Measurements from ENCODE around the gene COL4A2. TPM values are rescaled to one million over a fixed set of nuclear protein-coding genes. Genes with fewer than 3 reads are reported as not detected.

Gene COL4A2
- total RNA-seq, 1 donor from 2014 or later, result 1,736 TPM

- TF ChIP-seq, protein P1, sequence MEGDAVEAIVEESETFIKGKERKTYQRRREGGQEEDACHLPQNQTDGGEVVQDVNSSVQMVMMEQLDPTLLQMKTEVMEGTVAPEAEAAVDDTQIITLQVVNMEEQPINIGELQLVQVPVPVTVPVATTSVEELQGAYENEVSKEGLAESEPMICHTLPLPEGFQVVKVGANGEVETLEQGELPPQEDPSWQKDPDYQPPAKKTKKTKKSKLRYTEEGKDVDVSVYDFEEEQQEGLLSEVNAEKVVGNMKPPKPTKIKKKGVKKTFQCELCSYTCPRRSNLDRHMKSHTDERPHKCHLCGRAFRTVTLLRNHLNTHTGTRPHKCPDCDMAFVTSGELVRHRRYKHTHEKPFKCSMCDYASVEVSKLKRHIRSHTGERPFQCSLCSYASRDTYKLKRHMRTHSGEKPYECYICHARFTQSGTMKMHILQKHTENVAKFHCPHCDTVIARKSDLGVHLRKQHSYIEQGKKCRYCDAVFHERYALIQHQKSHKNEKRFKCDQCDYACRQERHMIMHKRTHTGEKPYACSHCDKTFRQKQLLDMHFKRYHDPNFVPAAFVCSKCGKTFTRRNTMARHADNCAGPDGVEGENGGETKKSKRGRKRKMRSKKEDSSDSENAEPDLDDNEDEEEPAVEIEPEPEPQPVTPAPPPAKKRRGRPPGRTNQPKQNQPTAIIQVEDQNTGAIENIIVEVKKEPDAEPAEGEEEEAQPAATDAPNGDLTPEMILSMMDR (IDR thresholded peaks at IDR 0.05; ENCODE audit: insufficient read depth, low read length, poor library complexity, severe bottlenecking), result no peak
- no peak for DNase-seq (ENCODE audit: low read depth)
- H3K27me3 ChIP-seq (ENCODE audit: control insufficient read depth, insufficient read depth, low read length), result no peaks in the 10 kb centered on the region
- H3K4me3 ChIP-seq (ENCODE audit: low read depth, low read length), result no peak overlapping the region
- H3K36me3 ChIP-seq (ENCODE audit: control insufficient read depth, insufficient read depth, low read length), result peaks cover 11% of the 10 kb centered on the region
Measured at GRCh38 chr13:110506396-110506795, 199.3 kb downstream of the COL4A2 start.

GRCh38 chr13:110506859-110507566 is 199.9 kb downstream of the COL4A2 start:
- H3K36me3 ChIP-seq (ENCODE audit: control insufficient read depth, insufficient read depth, low read length), result peaks cover 15% of the 10 kb centered on the region
- TF ChIP-seq, protein P1 (IDR thresholded peaks at IDR 0.05; ENCODE audit: insufficient read depth, low read length, poor library complexity, severe bottlenecking), result no peak
- DNase-seq (ENCODE audit: low read depth), result no peak
- H3K27me3 ChIP-seq (ENCODE audit: control insufficient read depth, insufficient read depth, low read length), result no peaks in the 10 kb centered on the region
- no peak overlapping the region for H3K4me3 ChIP-seq (ENCODE audit: low read depth, low read length)

DNA sequence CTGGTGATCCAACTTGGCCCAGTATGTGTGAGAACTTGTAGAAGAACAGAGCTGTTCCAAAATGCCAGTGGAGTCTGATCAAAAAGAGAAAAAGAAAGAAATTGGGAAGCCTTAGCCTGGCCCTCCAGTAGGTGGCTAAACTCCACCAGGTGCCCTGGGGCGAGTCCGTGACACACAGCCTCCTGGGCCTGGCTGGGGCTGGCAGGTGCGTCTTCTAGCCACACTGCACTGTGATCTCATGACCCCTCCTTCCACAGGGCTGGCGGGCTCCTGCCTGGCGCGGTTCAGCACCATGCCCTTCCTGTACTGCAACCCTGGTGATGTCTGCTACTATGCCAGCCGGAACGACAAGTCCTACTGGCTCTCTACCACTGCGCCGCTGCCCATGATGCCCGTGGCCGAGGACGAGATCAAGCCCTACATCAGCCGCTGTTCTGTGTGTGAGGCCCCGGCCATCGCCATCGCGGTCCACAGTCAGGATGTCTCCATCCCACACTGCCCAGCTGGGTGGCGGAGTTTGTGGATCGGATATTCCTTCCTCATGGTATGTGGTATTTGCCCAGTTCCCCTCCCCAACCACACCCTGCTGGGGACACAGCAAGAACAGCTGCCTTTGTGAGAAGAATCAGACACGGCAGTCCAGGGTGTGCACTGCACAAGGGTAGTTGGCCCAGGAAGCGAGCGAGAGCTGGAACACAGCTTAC is 200.7 kb downstream of the COL4A2 start:
- Histone ChIP-seq H3K27me3 (ENCODE audit: control insufficient read depth, insufficient read depth, low read length) (no peaks in the 10 kb centered on the region), H3K4me3 (ENCODE audit: low read depth, low read length) (no peak overlapping the region), H3K36me3 (ENCODE audit: control insufficient read depth, insufficient read depth, low read length) (peaks cover 15% of the 10 kb centered on the region)
- TF ChIP-seq, protein P1 (IDR thresholded peaks at IDR 0.05; ENCODE audit: insufficient read depth, low read length, poor library complexity, severe bottlenecking), result no peak
- no peak for DNase-seq (ENCODE audit: low read depth)

DNA sequence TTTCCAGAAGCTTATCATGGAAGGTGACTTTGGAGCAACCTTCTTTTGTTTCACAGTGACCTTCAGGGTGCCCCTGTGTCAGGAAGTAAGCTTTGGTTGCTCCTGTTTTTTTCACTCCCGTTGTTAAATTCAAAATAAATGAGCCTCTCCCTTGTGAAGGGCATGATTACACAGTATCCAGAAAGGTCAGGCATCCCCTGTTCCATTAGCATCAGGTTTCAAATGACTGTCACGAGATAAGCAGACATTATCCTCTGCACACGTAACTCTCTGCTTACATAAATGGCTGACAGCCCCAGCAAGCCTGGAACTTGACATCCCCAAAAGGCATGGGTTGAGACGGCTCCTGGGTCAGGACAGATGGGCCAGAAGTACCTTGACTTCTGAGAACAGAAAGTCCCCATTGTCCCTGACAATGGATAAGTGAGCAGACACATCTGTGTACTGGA is 202.4 kb downstream of the COL4A2 start:
- Histone ChIP-seq H3K4me3 (ENCODE audit: low read depth, low read length) (no peak overlapping the region), H3K27me3 (ENCODE audit: control insufficient read depth, insufficient read depth, low read length) (no peaks in the 10 kb centered on the region), H3K36me3 (ENCODE audit: control insufficient read depth, insufficient read depth, low read length) (peaks cover 19% of the 10 kb centered on the region)
- TF ChIP-seq, protein P1 (IDR thresholded peaks at IDR 0.05; ENCODE audit: insufficient read depth, low read length, poor library complexity, severe bottlenecking), result no peak
- DNase-seq (ENCODE audit: low read depth), result no peak

- no peak overlapping the region for H3K4me3 ChIP-seq (ENCODE audit: low read depth, low read length)
- H3K27me3 ChIP-seq (ENCODE audit: control insufficient read depth, insufficient read depth, low read length), result no peaks in the 10 kb centered on the region
- no peak for DNase-seq (ENCODE audit: low read depth)
- H3K36me3 ChIP-seq (ENCODE audit: control insufficient read depth, insufficient read depth, low read length), result peaks cover 19% of the 10 kb centered on the region
- TF ChIP-seq, protein P1 (IDR thresholded peaks at IDR 0.05; ENCODE audit: insufficient read depth, low read length, poor library complexity, severe bottlenecking), result no peak
Measured at GRCh38 chr13:110509971-110510786, 203.1 kb downstream of the COL4A2 start.
